Astrocyte of the spinal cord (primary cell): ENCODE measurements around the gene ADRB2.

Experiments
- DNase-seq: peaks from one replicate; pipeline ENCODE4 v3.0.0; 2011; ENCODE audit warnings: low read depth, low spot score
- H3K4me3 ChIP-seq: 2 replicates; pipeline ENCODE4 v1.5.1; 2011; ENCODE audit warnings: low read depth, mild to moderate bottlenecking, low read length, moderate library complexity
- CTCF ChIP-seq: IDR thresholded peaks from 2 replicates; pipeline ENCODE4 v1.5.1; 2012; ENCODE audit warnings: low read depth, mild to moderate bottlenecking, low read length, inconsistent platforms
- in situ Hi-C: cut with HindIII; loops from 2 replicates; pipeline ENCODE4 v1.10.0; 2017; ENCODE audit warnings: low sequenced_read_pairs

The ADRB2 gene

GRCh38 chr5:148829248-148829594, 2.8 kb downstream of the ADRB2 start:
- peak overlapping the region; percentile 30 for H3K4me3 ChIP-seq
- TF ChIP-seq CTCF = no peak
- DNase-seq = no peak
- in situ Hi-C loops = no loop called here

- TF ChIP-seq CTCF = no peak
- DNase-seq = no peak
- in situ Hi-C loops = no loop called here
- peak overlapping the region; percentile 5 for H3K4me3 ChIP-seq
Observed at GRCh38 chr5:148829734-148830133, 3.3 kb downstream of the ADRB2 start.

- TF ChIP-seq CTCF = no peak
- no peak for DNase-seq
Observed at GRCh38 chr5:148830211-148830610, 3.8 kb downstream of the ADRB2 start.

GRCh38 chr5:148831590-148832565, 5.5 kb downstream of the ADRB2 start:
- no peak overlapping the region for H3K4me3 ChIP-seq
- in situ Hi-C loops = no loop called here
- no peak for DNase-seq
- TF ChIP-seq CTCF = no peak

More at GRCh38 chr5:148830211-148830610, 3.8 kb downstream of the ADRB2 start:
- in situ Hi-C loops = no loop called here
- no peak overlapping the region for H3K4me3 ChIP-seq

- DNase-seq = no peak
- TF ChIP-seq CTCF = no peak
- in situ Hi-C loops = no loop called here
- H3K4me3 ChIP-seq = no peak overlapping the region
Observed at GRCh38 chr5:148833122-148833521, 6.7 kb downstream of the ADRB2 start.

GRCh38 chr5:148833925-148834324, 7.5 kb downstream of the ADRB2 start:
- TF ChIP-seq CTCF = no peak
- H3K4me3 ChIP-seq = no peak overlapping the region
- no peak for DNase-seq
- in situ Hi-C loops = no loop called here
